ENCODE results near the gene OPN5.

Gene OPN5

GRCh38 chr6:47832386-47833100 is 50.7 kb downstream of the OPN5 start:
- Histone ChIP-seq H3K27me3 (ENCODE audit: control insufficient read depth in 1 of 2, insufficient read depth in 2 of 2, low read length in 2 of 2) (no peaks in the 10 kb centered on the region), H3K4me3 (ENCODE audit: low read depth in 1 of 2, low read length in 2 of 2) (no peak overlapping the region), H3K27ac (ENCODE audit: low read depth, low read length) (no peak overlapping the region), H3K36me3 (ENCODE audit: insufficient read depth, low read length) (no peaks in the 10 kb centered on the region), H3K9me3 (ENCODE audit: low read length) (no peaks in the 10 kb centered on the region), H3K9ac (ENCODE audit: low read length) (no peak overlapping the region), H3K4me1 (ENCODE audit: insufficient read depth, low read length) (no peaks in the 10 kb centered on the region)

- no peak overlapping the region for H3K27ac ChIP-seq (ENCODE audit: low read depth, low read length)
- H3K4me1 ChIP-seq (ENCODE audit: insufficient read depth, low read length), result no peaks in the 10 kb centered on the region
- H3K27me3 ChIP-seq (ENCODE audit: control insufficient read depth in 1 of 2, insufficient read depth in 2 of 2, low read length in 2 of 2), result no peaks in the 10 kb centered on the region
- no peaks in the 10 kb centered on the region for H3K9me3 ChIP-seq (ENCODE audit: low read length)
- H3K4me3 ChIP-seq (ENCODE audit: low read depth in 1 of 2, low read length in 2 of 2), result no peak overlapping the region
- H3K36me3 ChIP-seq (ENCODE audit: insufficient read depth, low read length), result no peaks in the 10 kb centered on the region
- H3K9ac ChIP-seq (ENCODE audit: low read length), result no peak overlapping the region
These were observed 52.4 kb downstream of the OPN5 start for GRCh38 chr6:47834196-47834595.

- Histone ChIP-seq H3K27ac (ENCODE audit: low read depth, low read length) (no peak overlapping the region), H3K9ac (ENCODE audit: low read length) (no peak overlapping the region), H3K4me3 (ENCODE audit: low read depth in 1 of 2, low read length in 2 of 2) (no peak overlapping the region), H3K4me1 (ENCODE audit: insufficient read depth, low read length) (no peaks in the 10 kb centered on the region), H3K36me3 (ENCODE audit: insufficient read depth, low read length) (no peaks in the 10 kb centered on the region), H3K9me3 (ENCODE audit: low read length) (no peaks in the 10 kb centered on the region), H3K27me3 (ENCODE audit: control insufficient read depth in 1 of 2, insufficient read depth in 2 of 2, low read length in 2 of 2) (no peaks in the 10 kb centered on the region)
These were observed 54.2 kb downstream of the OPN5 start for GRCh38 chr6:47836046-47836445.

- Histone ChIP-seq H3K9me3 (ENCODE audit: low read length) (no peaks in the 10 kb centered on the region), H3K4me3 (ENCODE audit: low read depth in 1 of 2, low read length in 2 of 2) (no peak overlapping the region), H3K9ac (ENCODE audit: low read length) (no peak overlapping the region), H3K27me3 (ENCODE audit: control insufficient read depth in 1 of 2, insufficient read depth in 2 of 2, low read length in 2 of 2) (no peaks in the 10 kb centered on the region), H3K27ac (ENCODE audit: low read depth, low read length) (no peak overlapping the region), H3K36me3 (ENCODE audit: insufficient read depth, low read length) (no peaks in the 10 kb centered on the region), H3K4me1 (ENCODE audit: insufficient read depth, low read length) (no peaks in the 10 kb centered on the region)
These were observed 54.8 kb downstream of the OPN5 start for GRCh38 chr6:47836639-47837038.

GRCh38 chr6:47839645-47840044 is 57.8 kb downstream of the OPN5 start:
- Histone ChIP-seq H3K4me1 (ENCODE audit: insufficient read depth, low read length) (no peaks in the 10 kb centered on the region), H3K36me3 (ENCODE audit: insufficient read depth, low read length) (no peaks in the 10 kb centered on the region), H3K9me3 (ENCODE audit: low read length) (no peaks in the 10 kb centered on the region), H3K27ac (ENCODE audit: low read depth, low read length) (no peak overlapping the region), H3K9ac (ENCODE audit: low read length) (no peak overlapping the region), H3K27me3 (ENCODE audit: control insufficient read depth in 1 of 2, insufficient read depth in 2 of 2, low read length in 2 of 2) (no peaks in the 10 kb centered on the region), H3K4me3 (ENCODE audit: low read depth in 1 of 2, low read length in 2 of 2) (no peak overlapping the region)

- Histone ChIP-seq H3K4me3 (ENCODE audit: low read depth in 1 of 2, low read length in 2 of 2) (no peak overlapping the region), H3K9me3 (ENCODE audit: low read length) (no peaks in the 10 kb centered on the region), H3K27ac (ENCODE audit: low read depth, low read length) (no peak overlapping the region), H3K4me1 (ENCODE audit: insufficient read depth, low read length) (no peaks in the 10 kb centered on the region), H3K36me3 (ENCODE audit: insufficient read depth, low read length) (no peaks in the 10 kb centered on the region), H3K9ac (ENCODE audit: low read length) (no peak overlapping the region), H3K27me3 (ENCODE audit: control insufficient read depth in 1 of 2, insufficient read depth in 2 of 2, low read length in 2 of 2) (no peaks in the 10 kb centered on the region)
These were observed 63.0 kb downstream of the OPN5 start for GRCh38 chr6:47844881-47845280.

- Histone ChIP-seq H3K4me3 (ENCODE audit: low read depth in 1 of 2, low read length in 2 of 2) (no peak overlapping the region), H3K27me3 (ENCODE audit: control insufficient read depth in 1 of 2, insufficient read depth in 2 of 2, low read length in 2 of 2) (no peaks in the 10 kb centered on the region), H3K36me3 (ENCODE audit: insufficient read depth, low read length) (no peaks in the 10 kb centered on the region), H3K27ac (ENCODE audit: low read depth, low read length) (no peak overlapping the region), H3K9me3 (ENCODE audit: low read length) (no peaks in the 10 kb centered on the region), H3K4me1 (ENCODE audit: insufficient read depth, low read length) (no peaks in the 10 kb centered on the region), H3K9ac (ENCODE audit: low read length) (no peak overlapping the region)
These were observed 64.9 kb downstream of the OPN5 start for GRCh38 chr6:47846752-47847151.

GRCh38 chr6:47851091-47851490 is 69.3 kb downstream of the OPN5 start:
- Histone ChIP-seq H3K27me3 (ENCODE audit: control insufficient read depth in 1 of 2, insufficient read depth in 2 of 2, low read length in 2 of 2) (no peaks in the 10 kb centered on the region), H3K36me3 (ENCODE audit: insufficient read depth, low read length) (no peaks in the 10 kb centered on the region), H3K27ac (ENCODE audit: low read depth, low read length) (no peak overlapping the region), H3K4me1 (ENCODE audit: insufficient read depth, low read length) (no peaks in the 10 kb centered on the region), H3K4me3 (ENCODE audit: low read depth in 1 of 2, low read length in 2 of 2) (no peak overlapping the region), H3K9ac (ENCODE audit: low read length) (no peak overlapping the region), H3K9me3 (ENCODE audit: low read length) (no peaks in the 10 kb centered on the region)

- Histone ChIP-seq H3K4me1 (ENCODE audit: insufficient read depth, low read length) (no peaks in the 10 kb centered on the region), H3K27me3 (ENCODE audit: control insufficient read depth in 1 of 2, insufficient read depth in 2 of 2, low read length in 2 of 2) (no peaks in the 10 kb centered on the region), H3K36me3 (ENCODE audit: insufficient read depth, low read length) (no peaks in the 10 kb centered on the region), H3K27ac (ENCODE audit: low read depth, low read length) (no peak overlapping the region), H3K4me3 (ENCODE audit: low read depth in 1 of 2, low read length in 2 of 2) (no peak overlapping the region), H3K9me3 (ENCODE audit: low read length) (no peaks in the 10 kb centered on the region), H3K9ac (ENCODE audit: low read length) (no peak overlapping the region)
These were observed 70.9 kb downstream of the OPN5 start for GRCh38 chr6:47852727-47853126.

- Histone ChIP-seq H3K4me3 (ENCODE audit: low read depth in 1 of 2, low read length in 2 of 2) (no peak overlapping the region), H3K9ac (ENCODE audit: low read length) (no peak overlapping the region), H3K27me3 (ENCODE audit: control insufficient read depth in 1 of 2, insufficient read depth in 2 of 2, low read length in 2 of 2) (no peaks in the 10 kb centered on the region), H3K27ac (ENCODE audit: low read depth, low read length) (no peak overlapping the region), H3K36me3 (ENCODE audit: insufficient read depth, low read length) (no peaks in the 10 kb centered on the region), H3K9me3 (ENCODE audit: low read length) (no peaks in the 10 kb centered on the region), H3K4me1 (ENCODE audit: insufficient read depth, low read length) (no peaks in the 10 kb centered on the region)
These were observed 71.9 kb downstream of the OPN5 start for GRCh38 chr6:47853766-47854165.

GRCh38 chr6:47854971-47855370 is 73.1 kb downstream of the OPN5 start:
- no peak overlapping the region for H3K27ac ChIP-seq (ENCODE audit: low read depth, low read length)
- no peak overlapping the region for H3K4me3 ChIP-seq (ENCODE audit: low read depth in 1 of 2, low read length in 2 of 2)
- no peaks in the 10 kb centered on the region for H3K36me3 ChIP-seq (ENCODE audit: insufficient read depth, low read length)

GRCh38 chr6:47859175-47859574 is 77.3 kb downstream of the OPN5 start:
- Histone ChIP-seq H3K36me3 (ENCODE audit: insufficient read depth, low read length) (no peaks in the 10 kb centered on the region), H3K9ac (ENCODE audit: low read length) (no peak overlapping the region), H3K4me3 (ENCODE audit: low read depth in 1 of 2, low read length in 2 of 2) (no peak overlapping the region), H3K4me1 (ENCODE audit: insufficient read depth, low read length) (no peaks in the 10 kb centered on the region), H3K27ac (ENCODE audit: low read depth, low read length) (no peak overlapping the region), H3K9me3 (ENCODE audit: low read length) (no peaks in the 10 kb centered on the region), H3K27me3 (ENCODE audit: control insufficient read depth in 1 of 2, insufficient read depth in 2 of 2, low read length in 2 of 2) (no peaks in the 10 kb centered on the region)

More at GRCh38 chr6:47854971-47855370, 73.1 kb downstream of the OPN5 start:
- Histone ChIP-seq H3K27me3 (ENCODE audit: control insufficient read depth in 1 of 2, insufficient read depth in 2 of 2, low read length in 2 of 2) (no peaks in the 10 kb centered on the region), H3K4me1 (ENCODE audit: insufficient read depth, low read length) (no peaks in the 10 kb centered on the region), H3K9ac (ENCODE audit: low read length) (no peak overlapping the region), H3K9me3 (ENCODE audit: low read length) (no peaks in the 10 kb centered on the region)

Data from muscle layer of colon (tissue), 2 donors.